Thoracic aorta (tissue), 2 donors: ENCODE data around the gene CCNJ. TPM values are rescaled to one million over a fixed set of nuclear protein-coding genes. Genes with fewer than 3 reads are reported as not detected.

Source experiments
- ATAC-seq: fragments of 150-250 bp; one replicate; pipeline ENCODE4 v1.8.0; 2017; ENCODE audit warnings: low read depth; ENCODE audit not compliant: insufficient number of reproducible peaks, low FRiP score
- DNase-seq: peaks from one replicate; pipeline ENCODE4 v3.0.0-alpha.2; 2020; ENCODE audit warnings: low spot score
- H3K27ac ChIP-seq, 2 donors: fragments of 200-600 bp; sonication (generic); 1 replicate in 1 of 2; 2 replicates in 1 of 2; pipeline ENCODE4 v1.5.1; 2016; ENCODE audit warnings: mild to moderate bottlenecking in 2 of 2, moderate library complexity in 2 of 2
- H3K27me3 ChIP-seq: fragments of 200-600 bp; sonication (generic); replicated peaks from 2 replicates; pipeline ENCODE4 v1.6.0; 2016; ENCODE audit warnings: mild to moderate bottlenecking; ENCODE audit not compliant: insufficient read depth
- H3K36me3 ChIP-seq: fragments of 200-600 bp; sonication (generic); one replicate; pipeline ENCODE4 v1.5.1; 2016
- H3K4me1 ChIP-seq, 2 donors: fragments of 200-600 bp; sonication (generic); 1 replicate in 1 of 2; 2 replicates in 1 of 2; pipeline versions ENCODE4 v1.5.1 to v1.6.0; 2016; ENCODE audit warnings: low read depth in 2 of 2, mild to moderate bottlenecking in 1 of 2; ENCODE audit not compliant: control insufficient read depth in 1 of 2
- H3K4me3 ChIP-seq: fragments of 200-600 bp; sonication (generic); 2 replicates; pipeline ENCODE4 v1.5.1; 2016; ENCODE audit warnings: mild to moderate bottlenecking
- H3K9me3 ChIP-seq: fragments of 200-600 bp; sonication (generic); 2 replicates; pipeline ENCODE4 v1.5.1; 2016
- total RNA-seq, 2 donors: library from RNA; depleted of rRNA; stranded (reverse); fragments of >200 nt; gene quantifications; one replicate each; pipeline versions ENCODE4 v1.1.0 to v1.2.3, GENCODE V29; 2016
- TF ChIP-seq, protein P1 (sequence below): fragments of 200-600 bp; sonication (generic); IDR thresholded peaks from one replicate; pipeline ENCODE4 v1.5.1; 2019; ENCODE audit warnings: antibody characterized with exemption

CCNJ gene
- total RNA-seq, 2 donors from 2014 or later, result 6.5 to 8.8 TPM

DNA sequence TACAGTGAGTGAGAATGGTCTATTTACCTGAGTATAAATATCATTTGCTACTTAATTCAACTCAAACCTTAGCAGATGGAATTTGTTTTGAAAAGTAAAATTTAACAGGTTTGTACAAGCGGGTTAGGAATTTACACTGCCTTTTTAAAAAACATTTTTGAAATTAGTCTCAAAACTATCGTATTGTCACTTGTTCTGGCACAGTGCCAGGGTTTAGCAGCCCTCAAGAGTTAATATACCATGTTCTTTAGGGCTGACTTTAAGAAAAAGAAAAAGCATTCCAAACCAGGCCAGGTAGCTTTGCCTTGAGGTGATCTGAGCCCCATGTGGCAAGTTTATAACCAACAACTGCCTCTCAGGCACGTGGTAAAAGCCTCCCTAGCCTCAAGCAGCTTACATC, 17.8 kb downstream of the CCNJ start:
- ATAC-seq, result no peak
- Histone ChIP-seq H3K27ac (no peak overlapping the region), H3K9me3 (no peaks in the 10 kb centered on the region), H3K27me3 (no peaks in the 10 kb centered on the region), H3K4me3 (no peak overlapping the region), H3K36me3 (peaks cover 22% of the 10 kb centered on the region), H3K4me1 (no peaks in the 10 kb centered on the region)
- DNase-seq, result no peak
- TF ChIP-seq, protein P1, sequence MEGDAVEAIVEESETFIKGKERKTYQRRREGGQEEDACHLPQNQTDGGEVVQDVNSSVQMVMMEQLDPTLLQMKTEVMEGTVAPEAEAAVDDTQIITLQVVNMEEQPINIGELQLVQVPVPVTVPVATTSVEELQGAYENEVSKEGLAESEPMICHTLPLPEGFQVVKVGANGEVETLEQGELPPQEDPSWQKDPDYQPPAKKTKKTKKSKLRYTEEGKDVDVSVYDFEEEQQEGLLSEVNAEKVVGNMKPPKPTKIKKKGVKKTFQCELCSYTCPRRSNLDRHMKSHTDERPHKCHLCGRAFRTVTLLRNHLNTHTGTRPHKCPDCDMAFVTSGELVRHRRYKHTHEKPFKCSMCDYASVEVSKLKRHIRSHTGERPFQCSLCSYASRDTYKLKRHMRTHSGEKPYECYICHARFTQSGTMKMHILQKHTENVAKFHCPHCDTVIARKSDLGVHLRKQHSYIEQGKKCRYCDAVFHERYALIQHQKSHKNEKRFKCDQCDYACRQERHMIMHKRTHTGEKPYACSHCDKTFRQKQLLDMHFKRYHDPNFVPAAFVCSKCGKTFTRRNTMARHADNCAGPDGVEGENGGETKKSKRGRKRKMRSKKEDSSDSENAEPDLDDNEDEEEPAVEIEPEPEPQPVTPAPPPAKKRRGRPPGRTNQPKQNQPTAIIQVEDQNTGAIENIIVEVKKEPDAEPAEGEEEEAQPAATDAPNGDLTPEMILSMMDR, result no peak

DNA sequence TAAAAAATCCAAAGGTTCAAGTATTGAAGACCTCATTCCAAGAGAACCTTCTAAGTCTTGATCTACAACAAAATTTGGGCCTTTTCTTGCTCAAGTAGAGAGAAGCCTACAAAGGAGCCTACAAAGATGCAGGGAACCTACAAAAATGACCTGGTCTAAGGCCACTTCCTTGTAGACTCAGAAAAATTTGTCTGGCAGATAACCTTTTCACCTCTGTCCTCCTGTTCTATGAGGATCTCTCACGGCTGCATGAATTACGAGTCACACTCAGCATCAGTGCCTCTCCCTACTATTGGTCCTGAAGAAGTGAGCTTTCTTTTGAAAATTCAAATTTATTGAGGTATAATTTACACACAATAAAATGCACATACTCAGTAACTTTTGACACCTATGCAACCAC, 29.3 kb downstream of the CCNJ start:
- Histone ChIP-seq H3K27ac (no peak overlapping the region), H3K36me3 (no peaks in the 10 kb centered on the region), H3K4me3 (no peak overlapping the region), H3K9me3 (no peaks in the 10 kb centered on the region), H3K27me3 (no peaks in the 10 kb centered on the region), H3K4me1 (no peaks in the 10 kb centered on the region)
- DNase-seq (no peak), ATAC-seq (no peak)
- TF ChIP-seq, protein P1, result no peak

DNA sequence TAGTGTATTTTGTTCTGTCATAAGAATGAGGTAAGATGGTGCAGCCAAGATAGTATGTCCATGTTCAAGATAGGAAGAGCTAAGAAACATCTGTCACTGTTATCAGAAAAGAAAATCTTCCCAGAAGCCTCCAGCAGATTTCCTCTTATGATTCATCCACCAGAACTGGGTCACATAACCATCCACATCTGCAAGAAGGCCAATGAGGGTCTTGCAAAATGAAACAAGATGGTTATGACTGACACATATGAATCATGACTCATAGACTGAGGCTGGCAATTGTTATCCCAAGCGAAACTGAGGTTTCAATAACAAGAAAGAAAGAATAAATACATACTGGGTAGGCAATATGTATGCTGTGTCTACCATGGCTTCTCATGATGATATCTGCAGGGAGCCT, 30.3 kb downstream of the CCNJ start:
- ATAC-seq, result no peak
- H3K9me3 ChIP-seq, result no peaks in the 10 kb centered on the region

DNA sequence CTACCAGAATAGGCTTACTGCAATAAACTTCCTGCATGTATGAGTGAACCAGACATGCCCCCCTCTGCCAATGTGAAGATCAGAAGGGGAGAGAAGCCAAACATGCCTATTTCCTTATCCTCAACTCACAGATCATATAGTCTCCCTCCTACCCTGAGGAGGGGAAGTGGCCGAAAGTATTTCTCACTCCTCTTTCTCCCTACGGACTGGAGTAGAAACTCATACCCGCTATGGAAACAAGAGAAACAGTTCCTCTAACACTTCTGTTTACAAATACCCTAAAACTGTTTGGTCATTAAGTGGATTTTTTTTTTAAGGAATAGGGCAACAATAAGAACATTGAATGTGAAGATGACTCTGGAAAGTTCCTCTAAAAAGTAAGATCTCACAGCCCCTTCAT, 31.4 kb downstream of the CCNJ start:
- H3K9me3 ChIP-seq, result no peaks in the 10 kb centered on the region
- H3K27me3 ChIP-seq, result no peaks in the 10 kb centered on the region
- no peak for ATAC-seq

More for the DNA sequence above, 30.3 kb downstream of the CCNJ start:
- TF ChIP-seq, protein P1, result no peak
- Histone ChIP-seq H3K27ac (no peak overlapping the region), H3K27me3 (no peaks in the 10 kb centered on the region), H3K36me3 (no peaks in the 10 kb centered on the region), H3K4me1 (no peaks in the 10 kb centered on the region), H3K4me3 (no peak overlapping the region)
- DNase-seq, result no peak

DNA sequence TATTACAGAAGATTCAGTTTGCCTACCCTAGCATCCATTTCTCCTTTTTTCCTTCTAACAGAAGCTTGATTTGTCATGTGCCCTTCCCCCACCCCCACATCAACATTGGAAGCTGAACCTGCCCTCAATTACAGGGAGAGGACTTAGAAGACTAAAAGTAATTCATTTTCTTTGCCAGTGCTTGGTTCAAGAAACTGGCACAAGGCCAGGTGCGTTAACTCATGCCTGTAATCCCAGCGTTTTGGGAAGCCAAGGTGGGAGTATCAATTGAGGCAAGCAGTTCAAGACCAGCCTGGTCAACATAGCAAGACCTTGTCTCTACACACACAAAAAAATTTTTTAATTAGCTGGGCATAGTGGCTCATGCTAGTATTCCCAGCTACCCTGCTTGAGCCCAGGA, 32.6 kb downstream of the CCNJ start:
- no peak overlapping the region for H3K4me3 ChIP-seq
- no peaks in the 10 kb centered on the region for H3K27me3 ChIP-seq
- no peak overlapping the region for H3K27ac ChIP-seq
- no peak for DNase-seq
- no peak for ATAC-seq
- TF ChIP-seq, protein P1, result no peak
- no peaks in the 10 kb centered on the region for H3K9me3 ChIP-seq
- H3K4me1 ChIP-seq, result no peaks in the 10 kb centered on the region
- H3K36me3 ChIP-seq, result no peaks in the 10 kb centered on the region

More for the DNA sequence above, 31.4 kb downstream of the CCNJ start:
- no peak overlapping the region for H3K4me3 ChIP-seq
- DNase-seq, result no peak
- no peaks in the 10 kb centered on the region for H3K36me3 ChIP-seq
- no peaks in the 10 kb centered on the region for H3K4me1 ChIP-seq
- TF ChIP-seq, protein P1, result no peak
- no peak overlapping the region for H3K27ac ChIP-seq
